ENCODE measurements around the gene CTSE. TPM values are rescaled to one million over a fixed set of nuclear protein-coding genes. Genes with fewer than 3 reads are reported as not detected.

The CTSE gene
- total and polyA plus RNA-seq, 2 donors (not counting 1 experiment from before 2014, with no cell fraction given): not detected

- H3K9me3 ChIP-seq (ENCODE audit: control extremely low read depth in 1 of 3, control insufficient read depth in 2 of 3, insufficient read depth in 1 of 3, low read length in 2 of 3): peaks cover 0 to 5% (median 4%) of the 10 kb centered on the region in 3 donors
- Mint-ChIP-seq H3K27ac (no peak overlapping the region), H3K27me3 (no peaks in the 10 kb centered on the region), H3K4me1 (peaks cover 3% of the 10 kb centered on the region), H3K9me3 (ENCODE audit: insufficient read depth) (peaks cover 7% of the 10 kb centered on the region), H3K4me3 (no peak overlapping the region)
- WGBS (ENCODE audit: insufficient coverage): 59% methylated on average over 2 of the region's 3 CpGs
- no peak overlapping the region for H3K4me3 ChIP-seq (ENCODE audit: control extremely low read depth in 1 of 5, extremely low read depth in 1 of 5, insufficient read depth in 1 of 5, low read depth in 2 of 5, low read length in 4 of 5)
- no peaks in the 10 kb centered on the region for H3K4me1 ChIP-seq (ENCODE audit: control insufficient read depth in 2 of 2, insufficient read depth in 2 of 2, low read length in 2 of 2)
- ChIA-PET POLR2A (no interaction called here), CTCF (interaction anchor here (1.1 to 4.9 kb wide), 3 partner anchors 24 to 114 kb away, joined by 3 to 17 read pairs (median 15); no protein-coding TSS in a partner anchor)
- intact Hi-C loops (cut with micrococcal nuclease): no loop called here
- no peaks in the 10 kb centered on the region for H3K36me3 ChIP-seq (replicated peaks in 1 of 2; ENCODE audit: control extremely low read depth in 1 of 2, control insufficient read depth in 1 of 2, extremely low read depth in 1 of 2, insufficient read depth in 2 of 2, low read length in 1 of 2)
- no peak overlapping the region for H2AFZ ChIP-seq (ENCODE audit: insufficient read depth, low read depth, low read length, poor library complexity, severe bottlenecking)
- no peak for TF ChIP-seq EZH2 (IDR thresholded peaks at IDR 0.05; ENCODE audit: borderline replicate concordance, insufficient read depth, low read depth, low read length, poor library complexity, severe bottlenecking)
- TF ChIP-seq, protein P1, sequence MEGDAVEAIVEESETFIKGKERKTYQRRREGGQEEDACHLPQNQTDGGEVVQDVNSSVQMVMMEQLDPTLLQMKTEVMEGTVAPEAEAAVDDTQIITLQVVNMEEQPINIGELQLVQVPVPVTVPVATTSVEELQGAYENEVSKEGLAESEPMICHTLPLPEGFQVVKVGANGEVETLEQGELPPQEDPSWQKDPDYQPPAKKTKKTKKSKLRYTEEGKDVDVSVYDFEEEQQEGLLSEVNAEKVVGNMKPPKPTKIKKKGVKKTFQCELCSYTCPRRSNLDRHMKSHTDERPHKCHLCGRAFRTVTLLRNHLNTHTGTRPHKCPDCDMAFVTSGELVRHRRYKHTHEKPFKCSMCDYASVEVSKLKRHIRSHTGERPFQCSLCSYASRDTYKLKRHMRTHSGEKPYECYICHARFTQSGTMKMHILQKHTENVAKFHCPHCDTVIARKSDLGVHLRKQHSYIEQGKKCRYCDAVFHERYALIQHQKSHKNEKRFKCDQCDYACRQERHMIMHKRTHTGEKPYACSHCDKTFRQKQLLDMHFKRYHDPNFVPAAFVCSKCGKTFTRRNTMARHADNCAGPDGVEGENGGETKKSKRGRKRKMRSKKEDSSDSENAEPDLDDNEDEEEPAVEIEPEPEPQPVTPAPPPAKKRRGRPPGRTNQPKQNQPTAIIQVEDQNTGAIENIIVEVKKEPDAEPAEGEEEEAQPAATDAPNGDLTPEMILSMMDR (IDR thresholded peaks at IDR 0.05): no peak
- DNase-seq (no peak), ATAC-seq (ENCODE audit: low read depth) (no peak)
- no peak overlapping the region for H3K27ac ChIP-seq (ENCODE audit: low read length in 2 of 2)
- H3K4me2 ChIP-seq (replicated peaks; ENCODE audit: low read depth, low read length, poor library complexity, severe bottlenecking): no peak overlapping the region
- H4K20me1 ChIP-seq (ENCODE audit: control insufficient read depth, insufficient read depth, low read length, poor library complexity, severe bottlenecking): no peaks in the 10 kb centered on the region
- H3K9ac ChIP-seq (ENCODE audit: low read length): no peak overlapping the region
- H3K79me2 ChIP-seq (ENCODE audit: control insufficient read depth, insufficient read depth, low read length): no peaks in the 10 kb centered on the region
- H3K27me3 ChIP-seq (replicated peaks in 1 of 4; ENCODE audit: control extremely low read depth in 1 of 4, control insufficient read depth in 3 of 4, insufficient read depth in 4 of 4, low read length in 3 of 4): no peaks in the 10 kb centered on the region
These were observed 22.2 kb downstream of the CTSE start for GRCh38 chr1:206001476-206001888.

- H3K4me1 Mint-ChIP-seq: peaks cover 4% of the 10 kb centered on the region
- intact Hi-C loops (cut with micrococcal nuclease): no loop called here
- no peaks in the 10 kb centered on the region for H3K79me2 ChIP-seq (ENCODE audit: control insufficient read depth, insufficient read depth, low read length)
These were observed 22.9 kb downstream of the CTSE start for GRCh38 chr1:206000641-206001339.

More at GRCh38 chr1:206000641-206001339, 22.9 kb downstream of the CTSE start:
- ChIA-PET POLR2A (no interaction called here), CTCF (interaction anchor here (1.1 to 4.9 kb wide), 5 partner anchors 11 to 115 kb away, joined by 3 to 17 read pairs (median 7); no protein-coding TSS in a partner anchor)
- no peak for DNase-seq
- no peak overlapping the region for H3K27ac Mint-ChIP-seq
- Histone ChIP-seq H3K36me3 (replicated peaks in 1 of 2; ENCODE audit: control extremely low read depth in 1 of 2, control insufficient read depth in 1 of 2, extremely low read depth in 1 of 2, insufficient read depth in 2 of 2, low read length in 1 of 2) (no peaks in the 10 kb centered on the region), H3K4me2 (replicated peaks; ENCODE audit: low read depth, low read length, poor library complexity, severe bottlenecking) (no peak overlapping the region), H3K4me1 (ENCODE audit: control insufficient read depth in 2 of 2, insufficient read depth in 2 of 2, low read length in 2 of 2) (no peaks in the 10 kb centered on the region), H2AFZ (ENCODE audit: insufficient read depth, low read depth, low read length, poor library complexity, severe bottlenecking) (no peak overlapping the region), H3K9ac (ENCODE audit: low read length) (no peak overlapping the region), H3K27me3 (replicated peaks in 1 of 4; ENCODE audit: control extremely low read depth in 1 of 4, control insufficient read depth in 3 of 4, insufficient read depth in 4 of 4, low read length in 3 of 4) (no peaks in the 10 kb centered on the region), H3K4me3 (ENCODE audit: control extremely low read depth in 1 of 5, extremely low read depth in 1 of 5, insufficient read depth in 1 of 5, low read depth in 2 of 5, low read length in 4 of 5) (no peak overlapping the region), H3K27ac (ENCODE audit: low read length in 2 of 2) (no peak overlapping the region), H3K9me3 (ENCODE audit: control extremely low read depth in 1 of 3, control insufficient read depth in 2 of 3, insufficient read depth in 1 of 3, low read length in 2 of 3) (peaks cover 0 to 8% (median 7%) of the 10 kb centered on the region in 3 donors), H4K20me1 (ENCODE audit: control insufficient read depth, insufficient read depth, low read length, poor library complexity, severe bottlenecking) (no peaks in the 10 kb centered on the region)
- no peaks in the 10 kb centered on the region for H3K27me3 Mint-ChIP-seq
- WGBS (ENCODE audit: insufficient coverage): 96% methylated on average over 6 of the region's 8 CpGs
- TF ChIP-seq, protein P1 (IDR thresholded peaks at IDR 0.05): no peak
- TF ChIP-seq EZH2 (IDR thresholded peaks at IDR 0.05; ENCODE audit: borderline replicate concordance, insufficient read depth, low read depth, low read length, poor library complexity, severe bottlenecking): no peak
- no peak overlapping the region for H3K4me3 Mint-ChIP-seq
- no peak for ATAC-seq (ENCODE audit: low read depth)
- H3K9me3 Mint-ChIP-seq (ENCODE audit: insufficient read depth): peaks cover 7% of the 10 kb centered on the region

Measured in B cell (primary cell).